SK-N-SH (cell line): ENCODE measurements around the gene KTN1. TPM values are rescaled to one million over a fixed set of nuclear protein-coding genes. Genes with fewer than 3 reads are reported as not detected.

Experiments used
- CTCF ChIA-PET: fragments of 300-600, 350-600 bp; formaldehyde crosslinking; extraction: SDS; loops from one replicate; lab custom pipeline; 2021; lab: Yijun Ruan, JAX
- POLR2A ChIA-PET: fragments of 350-600 bp; sonication (Branson Sonifier 250); formaldehyde crosslinking; extraction: SDS; loops from one replicate; lab custom pipeline; 2020; ENCODE audit warnings: antibody characterized with exemption, inconsistent platforms; lab: Yijun Ruan, JAX
- DNase-seq: peaks from one replicate; pipeline ENCODE4 v3.0.0; 2012
- H2AFZ ChIP-seq: fragments of 200-600 bp; sonication (generic); 2 replicates; pipeline ENCODE4 v1.8.1; 2016; ENCODE audit warnings: antibody characterized with exemption, mild to moderate bottlenecking, low read depth
- H3F3A ChIP-seq: fragments of 200-600 bp; sonication (generic); replicated peaks from 2 replicates; pipeline ENCODE3; 2016; ENCODE audit warnings: antibody characterized with exemption, mild to moderate bottlenecking; ENCODE audit not compliant: insufficient read depth
- H3K27ac ChIP-seq, 2 experiments: fragments of 200-500 bp in 1 of 2; fragments of 200-600 bp in 1 of 2; sonication (Bioruptor generic) in 1 of 2; sonication (generic), shearing (Covaris generic) in 1 of 2; 2 replicates each; pipeline versions ENCODE4 v1.5.1 to v1.6.1; 2014 to 2016; ENCODE audit warnings: low read depth in 2 of 2, inconsistent platforms in 1 of 2, low read length in 1 of 2, mild to moderate bottlenecking in 1 of 2, mixed read lengths in 1 of 2
- H3K27me3 ChIP-seq: fragments of 200-600 bp; sonication (generic), shearing (Covaris generic); 2 replicates; pipeline ENCODE4 v1.6.1; 2016; ENCODE audit warnings: mixed run types; ENCODE audit not compliant: insufficient read depth
- H3K36me3 ChIP-seq, 2 experiments: fragments of 200-500 bp in 1 of 2; fragments of 200-600 bp in 1 of 2; sonication (Bioruptor generic) in 1 of 2; sonication (generic) in 1 of 2; replicated peaks in 1 of 2; 2 replicates each; pipeline versions ENCODE3 to v1.5.1; 2014 to 2016; ENCODE audit warnings: low read length in 1 of 2, mild to moderate bottlenecking in 1 of 2; ENCODE audit not compliant: insufficient read depth in 2 of 2, control insufficient read depth in 1 of 2
- H3K4me1 ChIP-seq, 2 experiments: fragments of 200-500 bp in 1 of 2; fragments of 200-600 bp in 1 of 2; sonication (Bioruptor generic) in 1 of 2; sonication (generic), shearing (Covaris generic) in 1 of 2; 2 replicates each; pipeline versions ENCODE4 v1.5.1 to v1.6.1; 2014 to 2016; ENCODE audit warnings: low read depth in 1 of 2, low read length in 1 of 2, mixed run types in 1 of 2; ENCODE audit not compliant: insufficient read depth in 2 of 2, control insufficient read depth in 1 of 2
- H3K4me2 ChIP-seq: fragments of 200-600 bp; sonication (generic), shearing (Covaris generic); 2 replicates; pipeline ENCODE4 v1.6.1; 2017; ENCODE audit warnings: mixed run types
- H3K4me3 ChIP-seq, 2 experiments: fragments of 200-500 bp in 1 of 2; fragments of 200-600 bp in 1 of 2; sonication (Bioruptor generic) in 1 of 2; sonication (generic), shearing (Covaris generic) in 1 of 2; 2 replicates each; pipeline versions ENCODE4 v1.5.1 to v1.8.1; 2014 to 2016; ENCODE audit warnings: low read depth in 2 of 2, inconsistent platforms in 1 of 2, low read length in 1 of 2, mild to moderate bottlenecking in 1 of 2, mixed read lengths in 1 of 2, moderate library complexity in 1 of 2
- H3K79me2 ChIP-seq: fragments of 200-600 bp; sonication (generic); 2 replicates; pipeline ENCODE4 v1.8.1; 2017; ENCODE audit warnings: mild to moderate bottlenecking; ENCODE audit not compliant: insufficient read depth
- H3K9ac ChIP-seq: fragments of 200-600 bp; sonication (generic); 2 replicates; pipeline ENCODE4 v1.6.1; 2017; ENCODE audit warnings: mixed run types
- H3K9me2 ChIP-seq: fragments of 200-600 bp; sonication (generic); 2 replicates; pipeline ENCODE4 v1.6.1; 2017; ENCODE audit warnings: mixed run types
- H3K9me3 ChIP-seq: fragments of 200-600 bp; sonication (generic); 2 replicates; pipeline ENCODE4 v1.6.1; 2017; ENCODE audit warnings: mixed run types, mild to moderate bottlenecking, moderate library complexity
- H4K20me1 ChIP-seq: fragments of 200-600 bp; sonication (generic); 2 replicates; pipeline ENCODE4 v1.6.1; 2017; ENCODE audit warnings: mild to moderate bottlenecking, mixed run types; ENCODE audit not compliant: insufficient read depth
- CHD2 ChIP-seq: fragments of 150-350 bp; IDR thresholded peaks from 2 replicates; pipeline ENCODE4 v1.6.1; 2018; ENCODE audit warnings: low read length; ENCODE audit not compliant: partially characterized antibody
- CTCF ChIP-seq: fragments of 200-600 bp; sonication (generic); IDR thresholded peaks from 2 replicates; pipeline ENCODE4 v1.6.1; 2017; ENCODE audit warnings: antibody characterized with exemption, mild to moderate bottlenecking, moderate library complexity
- ELF1 ChIP-seq: IDR thresholded peaks from 2 replicates; pipeline ENCODE4 v1.4.0; 2012
- EZH2phosphoT487 ChIP-seq: fragments of 200-600 bp; sonication (generic); IDR thresholded peaks from 2 replicates; pipeline ENCODE4 v1.6.1; 2017; ENCODE audit warnings: low read depth, mixed run types, mild to moderate bottlenecking, antibody characterized with exemption, moderate library complexity, borderline replicate concordance
- FOXJ3 ChIP-seq: sonication (generic); formaldehyde crosslinking; IDR thresholded peaks from 2 replicates; pipeline ENCODE4 v1.5.1; 2020; ENCODE audit warnings: mild to moderate bottlenecking, missing genetic modification reagents
- FOXM1 ChIP-seq: IDR thresholded peaks from 2 replicates; pipeline ENCODE4 v1.4.0; 2012; ENCODE audit warnings: low read depth, mild to moderate bottlenecking
- GABPA ChIP-seq: IDR thresholded peaks from 2 replicates; pipeline ENCODE4 v1.4.0; 2012; ENCODE audit warnings: low read depth, mild to moderate bottlenecking
- MAX ChIP-seq: IDR thresholded peaks from 2 replicates; pipeline ENCODE4 v1.4.0; 2012; ENCODE audit warnings: low read depth
- MEF2A ChIP-seq: IDR thresholded peaks from 2 replicates; pipeline ENCODE4 v1.4.0; 2012; ENCODE audit warnings: low read depth, borderline replicate concordance
- NFIC ChIP-seq: IDR thresholded peaks from 2 replicates; pipeline ENCODE4 v1.4.0; 2012; ENCODE audit warnings: borderline replicate concordance
- RAD21 ChIP-seq: IDR thresholded peaks from 2 replicates; pipeline ENCODE4 v1.6.1; 2012; ENCODE audit warnings: mild to moderate bottlenecking, low read length
- REST ChIP-seq: IDR thresholded peaks from 2 replicates; pipeline ENCODE4 v1.6.1; 2012; ENCODE audit warnings: mild to moderate bottlenecking, low read depth, low read length, moderate library complexity
- SIN3A ChIP-seq: IDR thresholded peaks from 2 replicates; pipeline ENCODE4 v1.6.1; 2012; ENCODE audit warnings: low read depth, mild to moderate bottlenecking, low read length, moderate library complexity, borderline replicate concordance
- USF2 ChIP-seq: fragments of 150-350 bp; IDR thresholded peaks from 2 replicates; pipeline ENCODE4 v1.6.1; 2017; ENCODE audit warnings: antibody characterized with exemption, low read length, low read depth, borderline replicate concordance
- ZBTB33 ChIP-seq: IDR thresholded peaks from 2 replicates; pipeline ENCODE4 v1.4.0; 2012; ENCODE audit warnings: low read depth, borderline replicate concordance
- WGBS: methylation state at CpG from one replicate; pipeline ENCODE4 v1.1.6; 2017; ENCODE audit warnings: low lambda C conversion rate; 5-methylcytosine and 5-hydroxymethylcytosine counted together
- polyA plus RNA-seq, 3 experiments: library from polyadenylated mRNA; depleted of rRNA; stranded (reverse); fragments of >200 nt; gene quantifications; 2 replicates each; pipeline ENCODE4 v1.2.3, GENCODE V29; 2012

KTN1 gene
- polyA plus RNA-seq, 1 of the 3 experiments (the other 2 are of a cell fraction): 39.5 TPM

- TF ChIP-seq CTCF (no peak), USF2 (no peak), RAD21 (no peak), MEF2A (no peak), CHD2 (no peak), ZBTB33 (no peak), SIN3A (no peak), MAX (no peak)
Measured at GRCh38 chr14:55701638-55702037, 121.6 kb downstream of the KTN1 start (continued).

GRCh38 chr14:55702511-55702910, 122.5 kb downstream of the KTN1 start:
- no peak overlapping the region for H3K4me2 ChIP-seq
- no peak overlapping the region for H3K27ac ChIP-seq
- peaks cover 0 to 5% of the 10 kb centered on the region in 2 experiments; a peak in 2 of 4 replicates for H3K4me1 ChIP-seq
- H4K20me1 ChIP-seq: no peaks in the 10 kb centered on the region
- H3K79me2 ChIP-seq: no peaks in the 10 kb centered on the region
- no peaks in the 10 kb centered on the region for H3K27me3 ChIP-seq
- no peaks in the 10 kb centered on the region for H3K36me3 ChIP-seq
- no peak overlapping the region for H3K4me3 ChIP-seq
- no peaks in the 10 kb centered on the region for H3K9me3 ChIP-seq
- ChIA-PET CTCF (no interaction called here), POLR2A (no interaction called here)
- no peak overlapping the region for H3K9ac ChIP-seq
- H3K9me2 ChIP-seq: no peaks in the 10 kb centered on the region
- 76% methylated on average over 6 of the region's 6 CpGs for WGBS
- DNase-seq: no peak
- no peak overlapping the region for H2AFZ ChIP-seq
- H3F3A ChIP-seq: no peaks in the 10 kb centered on the region
- no peak for TF ChIP-seq ZBTB33
- TF ChIP-seq USF2: no peak
- TF ChIP-seq ELF1: no peak
- TF ChIP-seq NFIC: no peak
- no peak for TF ChIP-seq REST
- TF ChIP-seq GABPA: no peak
- no peak for TF ChIP-seq CHD2
- no peak for TF ChIP-seq FOXJ3 (CRISPR knock-in tag)
- no peak for TF ChIP-seq RAD21
- no peak for TF ChIP-seq EZH2phosphoT487
- no peak for TF ChIP-seq CTCF
- no peak for TF ChIP-seq FOXM1
